Gastrocnemius medialis (tissue), 4 donors: ENCODE measurements around the gene FAM107A.
A peak's percentile ranks its signal among the peaks of the same experiment; 100 is the strongest.

Source experiments
- CTCF ChIP-seq, 5 experiments: fragments of 450-650 bp in 3 of 5; fragments of 200-600 bp in 2 of 5; sonication (generic) in 2 of 5; IDR thresholded peaks in 4 of 5; conservative IDR thresholded peaks in 1 of 5; 1 replicate in 4 of 5; 2 replicates in 1 of 5; pipeline ENCODE4 v1.5.1; 2016 to 2019; ENCODE audit warnings: antibody characterized with exemption in 5 of 5, mild to moderate bottlenecking in 3 of 5, moderate library complexity in 3 of 5
- POLR2A ChIP-seq, 2 donors: fragments of 450-650 bp; IDR thresholded peaks; one replicate each; pipeline ENCODE4 v1.6.1; 2017; ENCODE audit warnings: antibody characterized with exemption in 2 of 2, mild to moderate bottlenecking in 2 of 2, moderate library complexity in 2 of 2

DNA sequence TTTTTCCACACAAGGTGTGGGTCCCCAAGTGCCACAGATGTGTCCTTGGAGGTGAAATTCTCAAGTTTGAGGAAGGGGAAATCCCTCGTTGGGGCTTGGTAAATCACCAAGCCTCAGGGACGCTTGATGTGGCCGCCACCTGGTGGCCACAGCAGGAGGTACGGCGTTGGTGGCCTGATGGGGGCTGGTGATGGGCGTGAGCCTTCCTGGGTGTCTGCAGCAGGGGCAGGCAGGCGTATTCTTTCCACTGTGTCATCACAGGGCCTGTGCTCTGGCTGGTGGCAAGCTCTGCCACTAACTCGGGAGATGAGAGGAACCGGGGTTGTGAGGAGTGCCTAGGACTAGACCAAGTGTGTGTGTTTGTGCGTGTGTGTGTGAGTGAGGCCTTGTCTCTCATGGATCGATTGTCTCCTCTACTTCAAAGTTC is 44.4 kb downstream of the FAM107A start:
- TF ChIP-seq CTCF (IDR thresholded peaks at IDR 0.05 in 4 of 5, conservative IDR thresholded peaks at IDR 0.05 in 1 of 5) (peak; percentile 88 to 95 (median 92)), POLR2A (IDR thresholded peaks at IDR 0.05) (no peak)
